GM21528 (cell line): Measurements from ENCODE around the gene PAK1.
A peak's percentile ranks its signal among the peaks of the same experiment; 100 is the strongest.
"Not testable (repeated sequence)": the region's sequence is repeated elsewhere in the genome, so short reads cannot be mapped to it uniquely, and the experiment has no call there.

ENCODE experiments used
- ATAC-seq: cut with Tn5 transposase; IDR thresholded peaks from one replicate; pipeline ENCODE4 v1.9.1; 2021; ENCODE audit warnings: mild to moderate bottlenecking, moderate library complexity; ENCODE audit not compliant: unreplicated experiment, low FRiP score

Gene PAK1

DNA sequence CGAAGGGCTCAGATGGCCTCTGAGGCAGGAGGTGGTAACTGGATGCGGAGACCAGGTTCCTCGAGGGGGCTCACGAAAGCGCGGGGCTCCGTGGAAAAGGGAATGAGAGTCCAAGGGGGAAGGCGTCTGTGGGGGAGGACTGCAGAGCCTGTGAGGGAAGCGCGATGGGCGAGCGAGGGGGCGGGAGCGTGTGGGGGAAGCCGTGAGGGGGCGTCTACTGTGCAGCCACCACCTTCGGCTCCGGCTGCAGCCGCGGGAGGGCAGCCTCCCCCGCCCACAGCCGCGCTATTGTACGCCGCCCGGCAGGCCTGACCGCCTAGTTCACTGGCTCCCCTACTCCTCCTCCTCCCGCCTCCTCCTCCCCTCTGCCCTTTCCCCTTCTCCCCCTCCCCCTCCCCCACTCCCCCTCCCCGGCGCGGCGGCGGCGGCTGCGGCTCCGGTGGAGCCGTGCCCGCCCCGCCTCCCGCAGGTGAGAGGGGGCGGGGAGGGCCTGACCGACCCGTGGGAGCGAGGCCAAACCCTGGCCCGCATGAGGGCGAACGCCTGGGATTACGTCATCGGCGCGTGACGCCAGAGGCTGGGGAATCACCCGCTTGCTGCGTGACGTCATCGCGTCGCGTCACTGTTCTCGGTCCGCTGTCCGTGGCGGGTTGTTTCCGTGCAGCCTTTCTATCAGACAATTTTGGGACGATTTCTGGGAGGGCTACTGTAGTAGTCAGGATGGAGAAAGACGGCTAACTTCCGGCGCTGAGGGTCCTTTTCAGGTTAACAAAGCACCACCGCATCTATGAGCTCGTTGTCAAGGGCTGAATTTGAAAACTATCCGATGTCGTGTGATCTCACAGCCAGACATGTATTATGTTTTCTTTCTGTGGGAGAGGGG is at the start of gene PAK1:
PAK1 (minus strand) TSS at position 294 of the 883 bp plus-strand sequence. CDS start 81,574 bp downstream, outside the sequence.
- ATAC-seq, result peak; percentile 61

GRCh38 chr11:77522215-77522614 is 48.3 kb upstream of the PAK1 start:
- ATAC-seq, result no peak

DNA sequence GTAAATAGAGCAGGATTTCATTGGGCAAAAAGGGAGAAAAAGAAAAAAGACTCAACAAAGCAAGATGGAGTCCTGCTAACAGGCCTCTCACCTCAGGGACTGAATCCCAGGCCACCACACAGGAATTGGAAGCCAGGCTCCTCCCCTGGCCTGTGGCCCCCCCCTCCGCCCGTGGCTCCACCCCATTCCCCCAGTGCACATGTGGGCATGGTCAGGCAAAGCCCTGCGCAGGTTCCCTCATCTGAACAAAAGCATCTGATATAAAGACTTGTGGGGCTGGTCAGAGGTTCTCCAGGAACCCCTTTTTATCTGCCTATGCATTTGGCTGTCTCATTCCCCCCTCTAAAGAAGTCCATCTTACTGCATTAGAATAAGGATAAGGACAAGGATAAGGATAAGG is 46.0 kb upstream of the PAK1 start:
- no peak for ATAC-seq

GRCh38 chr11:77518471-77518870 is 44.6 kb upstream of the PAK1 start:
- ATAC-seq, result no peak

- ATAC-seq, result no peak
Observed at GRCh38 chr11:77517753-77518152, 43.9 kb upstream of the PAK1 start.

DNA sequence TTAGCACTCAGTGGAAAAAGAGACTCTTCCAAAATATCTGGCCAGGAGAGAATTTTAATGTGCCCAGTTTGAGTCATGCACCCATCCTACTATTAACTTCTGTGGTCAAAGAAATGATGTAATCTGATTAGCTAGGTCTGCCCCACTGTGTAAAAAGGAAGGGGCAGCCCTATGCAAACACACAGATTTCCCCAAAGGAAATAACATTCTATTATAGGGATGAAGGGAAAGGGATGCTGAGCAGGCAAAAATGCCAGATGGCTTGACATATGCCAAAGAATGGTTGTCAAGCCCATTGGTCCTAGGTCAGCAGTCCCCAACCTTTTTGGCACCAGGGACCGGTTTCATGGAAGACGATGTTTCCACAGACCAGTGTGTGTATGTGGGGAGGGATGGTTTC is 43.3 kb upstream of the PAK1 start:
- ATAC-seq, result no peak

- no peak for ATAC-seq
Observed at GRCh38 chr11:77515483-77515882, 41.6 kb upstream of the PAK1 start.

- ATAC-seq, result no peak
Observed at GRCh38 chr11:77515063-77515462, 41.2 kb upstream of the PAK1 start.

DNA sequence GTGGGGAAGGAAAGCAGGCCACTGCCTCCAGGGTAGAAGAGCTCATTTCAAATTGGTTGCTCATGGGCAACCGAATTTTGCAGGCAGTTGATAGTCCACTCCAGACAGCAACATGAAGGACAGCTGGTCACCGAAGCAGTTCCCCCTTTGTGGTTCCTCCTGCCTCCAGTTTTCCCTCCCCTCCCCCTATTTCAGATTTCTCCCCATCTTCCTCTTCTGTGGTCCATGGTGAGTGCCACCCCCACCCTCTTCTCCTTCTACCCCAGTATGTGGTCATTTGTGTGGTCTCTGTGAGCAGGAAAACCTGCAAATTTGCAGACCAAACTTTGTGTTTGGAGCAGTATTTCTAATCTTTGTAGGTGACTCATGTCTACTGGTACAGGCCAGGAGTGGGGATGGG is 38.2 kb upstream of the PAK1 start:
- no peak for ATAC-seq

DNA sequence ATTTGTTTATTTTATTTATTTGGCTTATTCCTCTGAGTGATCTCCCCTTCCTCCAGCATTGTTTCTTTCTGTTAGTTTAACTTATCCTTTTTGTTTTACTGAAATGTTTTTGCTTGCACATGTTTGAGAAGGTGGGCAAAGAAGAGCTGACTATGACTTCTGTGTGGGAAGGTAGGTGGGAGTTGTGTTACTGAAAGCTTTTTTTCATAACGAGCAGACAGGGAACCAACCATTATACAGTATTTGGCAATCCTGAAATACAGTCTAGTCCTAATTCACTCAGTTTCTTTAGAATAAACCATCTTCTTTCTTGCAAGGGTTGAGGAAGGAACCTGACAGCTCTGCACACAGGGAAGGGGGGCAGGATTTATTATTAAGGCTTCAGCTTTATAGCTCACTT is 37.0 kb upstream of the PAK1 start:
- no peak for ATAC-seq

- ATAC-seq, result no peak
Observed at GRCh38 chr11:77510095-77510494, 36.2 kb upstream of the PAK1 start.

- no peak for ATAC-seq
Observed at GRCh38 chr11:77508019-77508418, 34.1 kb upstream of the PAK1 start.

DNA sequence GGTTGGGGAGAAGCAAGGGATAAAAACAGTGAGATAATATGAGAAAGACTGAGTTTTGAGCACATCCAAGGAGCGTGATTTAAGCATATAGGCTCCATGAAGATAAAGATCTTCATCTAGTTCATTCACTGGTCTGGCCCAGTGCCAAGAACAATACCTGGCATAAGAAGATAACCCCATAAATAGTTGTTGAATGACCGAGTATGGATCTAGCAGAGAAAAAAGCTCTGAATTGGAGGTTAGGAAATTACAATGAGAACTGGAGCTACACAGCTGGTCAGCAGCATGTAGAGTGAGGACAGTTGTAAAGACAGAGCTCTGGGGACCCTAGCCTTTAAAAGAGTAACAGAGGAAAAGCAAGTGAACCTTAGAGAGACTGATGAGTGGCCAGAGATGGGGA is 33.0 kb upstream of the PAK1 start:
- no peak for ATAC-seq

DNA sequence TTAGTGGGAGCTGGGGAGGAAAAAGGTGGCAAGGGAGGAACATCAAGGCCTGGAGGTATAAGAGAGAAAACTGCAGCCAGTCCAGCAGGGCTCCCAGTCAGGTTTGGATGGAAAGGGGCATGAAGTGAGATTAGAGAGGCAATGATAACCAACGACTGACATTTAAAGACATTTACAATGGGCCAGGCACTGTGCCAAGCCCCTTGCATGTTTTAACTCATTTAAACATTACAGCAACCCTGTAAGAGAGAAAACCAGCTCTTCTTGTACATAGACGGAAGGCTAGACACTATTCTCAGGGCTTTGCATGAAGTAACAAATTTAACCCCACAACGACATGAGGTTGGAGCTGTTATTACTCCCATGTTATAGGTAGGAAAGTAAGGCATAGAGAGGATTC is 32.1 kb upstream of the PAK1 start:
- ATAC-seq, result no peak

DNA sequence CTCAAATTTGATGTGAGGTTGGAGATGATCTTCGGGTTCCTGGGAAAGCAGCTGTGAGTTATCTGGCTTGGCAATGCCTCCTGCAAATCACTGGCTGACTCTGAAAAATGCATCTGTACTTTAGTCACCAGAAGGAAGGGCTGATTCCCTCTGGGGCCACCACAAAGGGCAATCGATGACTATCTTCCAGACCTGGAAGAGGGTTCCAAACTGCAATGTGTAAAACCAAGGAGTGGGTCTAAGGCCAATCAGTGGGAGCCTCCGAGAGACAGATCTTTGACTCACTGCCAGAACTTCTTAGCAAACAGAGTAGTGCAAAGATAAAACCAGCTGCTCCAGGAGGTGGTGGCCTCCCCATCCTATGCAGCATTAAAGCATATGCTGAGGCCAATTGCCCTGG is 29.1 kb upstream of the PAK1 start:
- ATAC-seq, result no peak

- ATAC-seq, result no peak
Observed at GRCh38 chr11:77502346-77502905, 28.5 kb upstream of the PAK1 start.

DNA sequence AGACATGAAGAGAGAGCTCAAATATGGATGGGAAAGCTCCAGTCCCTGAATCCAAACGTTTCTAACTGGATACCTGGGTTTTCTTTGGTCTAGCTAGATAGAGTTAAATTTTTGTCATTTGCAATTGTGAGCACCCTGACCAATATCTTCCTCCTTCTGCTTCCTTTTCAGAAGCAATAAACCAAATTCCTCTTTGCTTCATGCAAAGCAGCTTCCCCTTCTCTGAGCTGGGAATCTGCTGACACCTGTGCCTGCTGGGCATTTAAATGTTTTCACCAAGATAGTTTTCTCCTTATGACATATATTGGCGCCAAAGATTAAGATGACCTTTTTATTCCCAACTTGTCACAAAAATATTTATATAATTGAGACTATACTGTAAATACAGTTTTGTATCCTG is 27.9 kb upstream of the PAK1 start:
- no peak for ATAC-seq

- no peak for ATAC-seq
Observed at GRCh38 chr11:77497368-77497767, 23.5 kb upstream of the PAK1 start.

- no peak for ATAC-seq
Observed at GRCh38 chr11:77495526-77495925, 21.6 kb upstream of the PAK1 start.

- ATAC-seq, result not testable (repeated sequence)
Observed at GRCh38 chr11:77490035-77490434, 16.1 kb upstream of the PAK1 start.

DNA sequence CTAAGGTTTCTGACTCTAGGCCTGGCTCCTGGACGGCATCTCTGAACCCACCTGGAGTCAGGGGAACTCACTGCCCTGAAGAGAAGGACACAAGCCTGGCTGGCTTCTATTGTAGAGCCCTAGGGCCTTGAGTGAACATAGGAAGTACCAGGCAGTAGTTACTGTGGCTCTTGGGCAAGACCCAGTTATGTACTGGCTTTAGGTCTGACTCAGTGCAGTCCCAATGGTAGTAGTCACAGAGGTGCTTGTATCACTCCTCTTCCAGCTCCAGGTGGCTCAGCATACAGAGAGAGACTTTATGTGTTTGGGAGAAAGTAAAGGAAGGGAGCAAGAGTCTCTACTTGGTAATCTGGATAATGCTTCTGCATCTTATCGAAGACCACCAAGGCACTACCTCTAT is 13.9 kb upstream of the PAK1 start:
- ATAC-seq, result no peak

- ATAC-seq, result no peak
Observed at GRCh38 chr11:77479746-77480352, 6.0 kb upstream of the PAK1 start.
